Sigmoid colon (tissue), 7 donors: ENCODE data around the gene RTRAF. TPM values are rescaled to one million over a fixed set of nuclear protein-coding genes. Genes with fewer than 3 reads are reported as not detected.

Experiments used
- DNase-seq: peaks from one replicate; pipeline ENCODE4 v3.0.0-alpha.2; 2019
- H3K27ac ChIP-seq, 4 donors: fragments of 200-600 bp; sonication (generic); one replicate each; pipeline ENCODE4 v1.5.1; 2016 to 2019; ENCODE audit warnings: mild to moderate bottlenecking in 1 of 4
- H3K27me3 ChIP-seq, 3 donors: fragments of 200-600 bp; sonication (generic); one replicate each; pipeline ENCODE4 v1.5.1; 2019; ENCODE audit warnings: mild to moderate bottlenecking in 1 of 3
- H3K36me3 ChIP-seq, 4 donors: fragments of 200-600 bp; sonication (generic); one replicate each; pipeline ENCODE4 v1.5.1; 2016 to 2019
- H3K4me1 ChIP-seq, 4 donors: fragments of 200-600 bp; sonication (generic); one replicate each; pipeline ENCODE4 v1.5.1; 2017 to 2019
- H3K4me3 ChIP-seq, 4 donors: fragments of 200-600 bp; sonication (generic); one replicate each; pipeline ENCODE4 v1.5.1; 2017 to 2019; ENCODE audit warnings: mild to moderate bottlenecking in 2 of 4, moderate library complexity in 1 of 4
- H3K9me3 ChIP-seq, 4 donors: fragments of 200-600 bp in 3 of 4; sonication (generic) in 3 of 4; one replicate each; pipeline versions ENCODE4 v1.5.1 to v1.6.1; 2013 to 2019
- EP300 ChIP-seq, 4 donors: sonication (generic); formaldehyde crosslinking; IDR thresholded peaks; one replicate each; pipeline ENCODE4 v1.6.1; 2017; ENCODE audit warnings: antibody characterized with exemption in 4 of 4
- POLR2A ChIP-seq, 2 donors: fragments of 450-650 bp; IDR thresholded peaks; one replicate each; pipeline ENCODE4 v1.6.1; 2016; ENCODE audit warnings: antibody characterized with exemption in 2 of 2, mild to moderate bottlenecking in 2 of 2, moderate library complexity in 2 of 2
- POLR2AphosphoS5 ChIP-seq, 4 donors: sonication (generic); formaldehyde crosslinking; IDR thresholded peaks; one replicate each; pipeline ENCODE4 v1.6.1; 2017; ENCODE audit warnings: antibody characterized with exemption in 4 of 4
- WGBS, 2 donors: extraction: QIAGEN DNeasy Blood & Tissue Kit; methylation state at CpG; one replicate each; pipeline ENCODE4 v1.1.7; 2013; 5-methylcytosine and 5-hydroxymethylcytosine counted together
- intact Hi-C: fragments of 100-400 bp; cut with DNase I; formaldehyde crosslinking; loops from one replicate; pipeline ENCODE4 v1.15.1; 2023
- polyA plus RNA-seq, 3 donors: library from polyadenylated mRNA; stranded (reverse); fragments of 200-250 nt; gene quantifications; one replicate each; pipeline ENCODE4 v1.2.3, GENCODE V29; 2013
- total RNA-seq, 4 donors: library from RNA; depleted of rRNA; stranded (reverse); fragments of >200 nt; gene quantifications; one replicate each; pipeline ENCODE4 v1.1.0, GENCODE V29; 2016
- TF ChIP-seq, protein P1 (sequence below), 4 experiments: fragments of 450-650 bp in 3 of 4; fragments of 200-600 bp in 1 of 4; IDR thresholded peaks; one replicate each; pipeline ENCODE4 v1.5.1; 2016 to 2019; ENCODE audit warnings: antibody characterized with exemption in 4 of 4, mild to moderate bottlenecking in 3 of 4, moderate library complexity in 2 of 4
- donor health status: healthy with polysubstance abuse.
- donor health status: Bipolar disorder and iron deficiency.
- donor health status: healthy.

Gene RTRAF
- total and polyA plus RNA-seq, 7 donors, result 33.5 to 152 (median 76.0) TPM

DNA sequence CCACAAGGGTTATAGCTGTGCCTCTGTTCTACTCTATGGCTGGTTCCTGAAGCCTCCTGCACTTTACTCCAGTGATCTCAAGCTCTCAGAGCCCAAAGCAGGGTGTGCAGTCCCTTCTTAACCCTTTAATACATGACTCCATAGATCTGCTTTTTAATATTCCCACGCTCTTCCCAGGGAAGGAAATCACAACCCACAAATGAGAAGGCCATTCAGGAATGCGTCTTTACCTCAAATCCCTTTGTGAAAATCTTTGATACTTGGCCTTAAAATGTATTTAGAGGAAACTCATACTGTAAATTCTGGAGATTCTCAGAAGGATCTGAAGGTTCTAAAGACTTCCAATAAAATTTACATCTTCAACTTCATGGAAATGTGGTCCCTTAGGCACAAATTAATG lies 62.5 kb downstream of the RTRAF start:
- Histone ChIP-seq H3K4me1 (peaks cover 0 to 88% (median 73%) of the 10 kb centered on the region in 4 donors), H3K27me3 (no peaks in the 10 kb centered on the region), H3K4me3 (no peak overlapping the region), H3K9me3 (no peaks in the 10 kb centered on the region), H3K27ac (peak overlapping the region; percentile 65 to 85 (median 75)), H3K36me3 (peaks cover 0 to 10% (median 0%) of the 10 kb centered on the region in 4 donors)
- 46 to 64% methylated on average over 2 of the region's 2 CpGs for WGBS, 2 donors
- DNase-seq, result no peak
- TF ChIP-seq, protein P1, sequence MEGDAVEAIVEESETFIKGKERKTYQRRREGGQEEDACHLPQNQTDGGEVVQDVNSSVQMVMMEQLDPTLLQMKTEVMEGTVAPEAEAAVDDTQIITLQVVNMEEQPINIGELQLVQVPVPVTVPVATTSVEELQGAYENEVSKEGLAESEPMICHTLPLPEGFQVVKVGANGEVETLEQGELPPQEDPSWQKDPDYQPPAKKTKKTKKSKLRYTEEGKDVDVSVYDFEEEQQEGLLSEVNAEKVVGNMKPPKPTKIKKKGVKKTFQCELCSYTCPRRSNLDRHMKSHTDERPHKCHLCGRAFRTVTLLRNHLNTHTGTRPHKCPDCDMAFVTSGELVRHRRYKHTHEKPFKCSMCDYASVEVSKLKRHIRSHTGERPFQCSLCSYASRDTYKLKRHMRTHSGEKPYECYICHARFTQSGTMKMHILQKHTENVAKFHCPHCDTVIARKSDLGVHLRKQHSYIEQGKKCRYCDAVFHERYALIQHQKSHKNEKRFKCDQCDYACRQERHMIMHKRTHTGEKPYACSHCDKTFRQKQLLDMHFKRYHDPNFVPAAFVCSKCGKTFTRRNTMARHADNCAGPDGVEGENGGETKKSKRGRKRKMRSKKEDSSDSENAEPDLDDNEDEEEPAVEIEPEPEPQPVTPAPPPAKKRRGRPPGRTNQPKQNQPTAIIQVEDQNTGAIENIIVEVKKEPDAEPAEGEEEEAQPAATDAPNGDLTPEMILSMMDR (IDR thresholded peaks at IDR 0.05), result no peak
- TF ChIP-seq POLR2A (IDR thresholded peaks at IDR 0.05), result no peak
- no peak for TF ChIP-seq EP300 (IDR thresholded peaks at IDR 0.05)
- no peak for TF ChIP-seq POLR2AphosphoS5 (IDR thresholded peaks at IDR 0.05)
- intact Hi-C loops, result no loop called here

DNA sequence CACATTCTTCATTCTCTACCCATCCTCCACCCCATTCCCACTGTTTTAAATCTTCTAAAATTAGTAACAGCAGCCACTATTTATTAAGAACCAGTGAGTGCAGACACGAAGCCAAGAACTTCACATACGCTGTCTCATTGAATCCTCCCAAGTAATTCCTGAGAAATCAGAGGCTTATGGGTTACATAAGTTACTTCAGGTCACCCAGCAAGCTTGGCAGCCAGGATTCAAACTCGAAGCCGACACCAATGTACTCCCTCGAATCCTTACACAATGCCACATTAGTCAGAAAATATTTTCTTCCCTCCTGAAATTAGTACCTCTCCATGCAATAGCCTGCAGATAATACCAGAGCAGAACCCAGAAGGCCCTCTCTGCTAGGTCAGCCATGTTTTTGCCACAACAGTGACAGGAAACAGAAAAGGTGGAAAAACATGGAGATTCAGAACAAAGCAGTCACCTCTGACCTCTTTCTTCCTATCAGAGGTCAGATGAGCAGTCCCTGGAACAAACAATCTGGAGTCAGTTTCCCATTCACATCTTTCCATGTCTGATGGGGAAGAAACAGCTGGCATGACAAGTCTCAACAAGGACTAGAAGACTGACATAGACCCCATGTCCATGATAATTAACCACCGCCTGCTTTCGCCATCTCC lies 63.1 kb downstream of the RTRAF start:
- Histone ChIP-seq H3K4me3 (no peak overlapping the region), H3K9me3 (no peaks in the 10 kb centered on the region), H3K36me3 (peaks cover 0 to 13% (median 0%) of the 10 kb centered on the region in 4 donors), H3K27ac (peak overlapping the region; percentile 65 to 85 (median 75)), H3K27me3 (no peaks in the 10 kb centered on the region), H3K4me1 (peaks cover 0 to 82% (median 68%) of the 10 kb centered on the region in 4 donors)
- peak; percentile 78 for DNase-seq
- WGBS, 2 donors, result 81 to 88% methylated on average over 7 of the region's 7 CpGs
- TF ChIP-seq POLR2AphosphoS5 (IDR thresholded peaks at IDR 0.05), result peak in 3 of 4 donors; percentile 41 to 64 (median 44)
- TF ChIP-seq, protein P1 (IDR thresholded peaks at IDR 0.05), result no peak
- TF ChIP-seq EP300 (IDR thresholded peaks at IDR 0.05), result peak in 2 of 4 donors; percentile 22 to 32
- intact Hi-C loops, result no loop called here

DNA sequence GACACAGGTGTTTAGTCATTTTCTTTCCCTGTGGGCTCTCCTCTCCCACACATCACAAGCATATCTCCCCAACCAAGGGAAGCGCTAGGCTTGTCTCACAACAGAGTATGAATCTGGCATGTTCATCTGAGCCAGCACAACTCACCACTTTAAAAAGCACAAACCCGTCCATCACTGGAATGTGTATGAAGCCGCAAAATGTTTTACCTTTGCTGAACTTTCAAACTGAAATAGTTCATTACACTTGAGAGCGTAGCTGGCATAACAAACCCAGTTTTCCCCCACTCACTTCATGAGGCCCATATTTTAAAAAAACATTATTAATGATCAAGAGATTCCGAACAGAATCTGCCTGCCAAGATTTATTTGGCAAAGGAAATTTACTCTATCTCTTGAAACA lies 63.7 kb downstream of the RTRAF start:
- WGBS, 2 donors, result 80 to 94% methylated on average over 5 of the region's 5 CpGs
- Histone ChIP-seq H3K9me3 (no peaks in the 10 kb centered on the region), H3K27me3 (no peaks in the 10 kb centered on the region), H3K27ac (peak overlapping the region; percentile 65 to 85 (median 75)), H3K36me3 (peaks cover 0 to 13% (median 0%) of the 10 kb centered on the region in 4 donors), H3K4me3 (no peak overlapping the region), H3K4me1 (peaks cover 0 to 79% (median 64%) of the 10 kb centered on the region in 4 donors)
- intact Hi-C loops, result no loop called here
- TF ChIP-seq POLR2AphosphoS5 (IDR thresholded peaks at IDR 0.05) (no peak), POLR2A (IDR thresholded peaks at IDR 0.05) (no peak), EP300 (IDR thresholded peaks at IDR 0.05) (no peak)
- TF ChIP-seq, protein P1 (IDR thresholded peaks at IDR 0.05), result no peak
- DNase-seq, result no peak

DNA sequence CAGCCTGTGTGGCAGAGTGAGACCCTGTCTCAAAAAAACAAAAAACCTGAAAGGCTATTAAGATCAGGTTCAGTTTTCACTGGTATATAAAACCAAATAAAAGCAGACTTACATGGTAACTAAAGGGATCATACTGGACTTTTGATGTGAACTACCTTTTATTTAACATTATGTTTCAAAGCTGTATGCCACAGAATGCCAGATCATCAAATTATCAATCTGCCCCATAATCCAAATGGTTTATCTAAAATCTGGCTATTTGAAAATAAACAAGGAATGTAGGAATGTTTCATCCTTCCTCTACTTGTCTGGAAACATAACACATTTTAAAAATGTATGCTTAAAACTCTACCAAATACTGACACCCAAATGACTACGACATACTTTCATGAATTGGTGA lies 65.3 kb downstream of the RTRAF start:
- H3K4me1 ChIP-seq, result peaks cover 0 to 79% (median 64%) of the 10 kb centered on the region in 4 donors
- no peak overlapping the region for H3K4me3 ChIP-seq
- 0 to 99% methylated on average over 1 of the region's 1 CpG for WGBS, 2 donors
- intact Hi-C loops, result no loop called here
- H3K27ac ChIP-seq, result peak overlapping the region in 3 of 4 donors; percentile 75 to 85 (median 75)
- H3K27me3 ChIP-seq, result no peaks in the 10 kb centered on the region
- H3K36me3 ChIP-seq, result peaks cover 0 to 13% (median 0%) of the 10 kb centered on the region in 4 donors
- no peaks in the 10 kb centered on the region for H3K9me3 ChIP-seq
- TF ChIP-seq, protein P1 (IDR thresholded peaks at IDR 0.05), result no peak
- no peak for TF ChIP-seq POLR2AphosphoS5 (IDR thresholded peaks at IDR 0.05)
- TF ChIP-seq POLR2A (IDR thresholded peaks at IDR 0.05), result no peak
- no peak for TF ChIP-seq EP300 (IDR thresholded peaks at IDR 0.05)
- DNase-seq, result no peak
